GM12878 (cell line): Measurements from ENCODE around the gene ACTN2. TPM values are rescaled to one million over a fixed set of nuclear protein-coding genes. Genes with fewer than 3 reads are reported as not detected.

ENCODE experiments used
- BHLHE40 ChIP-seq, 2 experiments: fragments of 450-650 bp in 1 of 2; IDR thresholded peaks; 2 replicates each; pipeline ENCODE4 v1.6.1; 2011 to 2017; ENCODE audit warnings: low read depth in 2 of 2, borderline replicate concordance in 1 of 2, improper control_type of control experiment in 1 of 2, low read length in 1 of 2, mild to moderate bottlenecking in 1 of 2
- CHD1 ChIP-seq: IDR thresholded peaks from 2 replicates; pipeline ENCODE4 v1.6.1; 2012; ENCODE audit warnings: low read depth, low read length, improper control_type of control experiment
- MEF2B ChIP-seq: fragments of 450-650 bp; IDR thresholded peaks from 2 replicates; pipeline ENCODE4 v1.6.1; 2018; ENCODE audit warnings: mild to moderate bottlenecking, moderate library complexity; ENCODE audit not compliant: partially characterized antibody, poor library complexity, severe bottlenecking
- NFYB ChIP-seq: IDR thresholded peaks from 2 replicates; pipeline ENCODE4 v1.6.1; 2011; ENCODE audit warnings: low read depth, mild to moderate bottlenecking, low read length, improper control_type of control experiment, moderate library complexity; ENCODE audit not compliant: insufficient read depth
- PBX3 ChIP-seq: IDR thresholded peaks from 2 replicates; pipeline ENCODE4 v1.6.1; 2011; ENCODE audit warnings: mild to moderate bottlenecking, low read depth, low read length, moderate library complexity; ENCODE audit not compliant: insufficient replicate concordance
- PML ChIP-seq: IDR thresholded peaks from 2 replicates; pipeline ENCODE4 v1.6.1; 2012; ENCODE audit warnings: low read length, inconsistent platforms
- REST ChIP-seq: IDR thresholded peaks from 2 replicates; pipeline ENCODE4 v1.6.1; 2012; ENCODE audit warnings: mild to moderate bottlenecking, low read depth, low read length
- SMARCA5 ChIP-seq: fragments of 450-650 bp; IDR thresholded peaks from 2 replicates; pipeline ENCODE4 v1.6.1; 2017; ENCODE audit warnings: mild to moderate bottlenecking
- polyA plus RNA-seq, 11 experiments: library from polyadenylated mRNA; depleted of rRNA in 4 of 11; unstranded in 6 of 11; stranded (reverse) in 5 of 11; fragments of >200 nt; fragmentation: Nextera tagmentation in 4 of 11; fragmentation: Illumina TruSeq in 1 of 11; extraction: Ambion mirVana in 4 of 11; extraction: Trizol in 1 of 11; gene quantifications; 1 replicate in 1 of 11; 2 replicates in 10 of 11; pipeline versions ENCODE4 v1.2.1 to v1.2.3, GENCODE V29; 2011 to 2016; ENCODE audit warnings: inconsistent platforms in 2 of 11, missing spikeins in 2 of 11, low read depth in 1 of 11
- total RNA-seq, 4 experiments: library from RNA; depleted of rRNA in 3 of 4; stranded (reverse); fragments of >200 nt in 3 of 4; fragmentation: Illumina TruSeq in 1 of 4; extraction: Trizol in 1 of 4; gene quantifications; 2 replicates each; pipeline versions ENCODE4 v1.2.1 to v1.2.3, GENCODE V29; 2013 to 2021

The ACTN2 gene
- total and polyA plus RNA-seq, 10 of the 15 experiments (the other 5 are each of a cell fraction or from before 2014, with no cell fraction given), result 0.10 TPM; not detected in 9

- TF ChIP-seq REST (no peak), CHD1 (no peak), PML (no peak), BHLHE40 (IDR thresholded peaks at IDR 0.05; ENCODE audit: borderline replicate concordance in 1 of 2, low read depth in 2 of 2, low read length in 1 of 2) (no peak), SMARCA5 (no peak), PBX3 (no peak), NFYB (no peak), MEF2B (no peak)
Observed at GRCh38 chr1:236705771-236706170, 19.5 kb downstream of the ACTN2 start (continued).
